ENCODE data around the gene NEURL4.

- TF ChIP-seq, protein P1, sequence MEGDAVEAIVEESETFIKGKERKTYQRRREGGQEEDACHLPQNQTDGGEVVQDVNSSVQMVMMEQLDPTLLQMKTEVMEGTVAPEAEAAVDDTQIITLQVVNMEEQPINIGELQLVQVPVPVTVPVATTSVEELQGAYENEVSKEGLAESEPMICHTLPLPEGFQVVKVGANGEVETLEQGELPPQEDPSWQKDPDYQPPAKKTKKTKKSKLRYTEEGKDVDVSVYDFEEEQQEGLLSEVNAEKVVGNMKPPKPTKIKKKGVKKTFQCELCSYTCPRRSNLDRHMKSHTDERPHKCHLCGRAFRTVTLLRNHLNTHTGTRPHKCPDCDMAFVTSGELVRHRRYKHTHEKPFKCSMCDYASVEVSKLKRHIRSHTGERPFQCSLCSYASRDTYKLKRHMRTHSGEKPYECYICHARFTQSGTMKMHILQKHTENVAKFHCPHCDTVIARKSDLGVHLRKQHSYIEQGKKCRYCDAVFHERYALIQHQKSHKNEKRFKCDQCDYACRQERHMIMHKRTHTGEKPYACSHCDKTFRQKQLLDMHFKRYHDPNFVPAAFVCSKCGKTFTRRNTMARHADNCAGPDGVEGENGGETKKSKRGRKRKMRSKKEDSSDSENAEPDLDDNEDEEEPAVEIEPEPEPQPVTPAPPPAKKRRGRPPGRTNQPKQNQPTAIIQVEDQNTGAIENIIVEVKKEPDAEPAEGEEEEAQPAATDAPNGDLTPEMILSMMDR (IDR thresholded peaks at IDR 0.05; ENCODE audit: borderline replicate concordance, extremely low read depth, low read length, poor library complexity, severe bottlenecking), result no peak
- TF ChIP-seq EZH2 (IDR thresholded peaks at IDR 0.05; ENCODE audit: borderline replicate concordance, low read depth, low read length, severe bottlenecking), result no peak
These were observed 7.7 kb downstream of the NEURL4 start for GRCh38 chr17:7321466-7321865.

Data from DND-41 (cell line).